DOHH2 (cell line): Measurements from ENCODE around the gene DHRS3.
"Not testable (repeated sequence)": the region's sequence is repeated elsewhere in the genome, so short reads cannot be mapped to it uniquely, and the experiment has no call there.

Source experiments
- H3F3A ChIP-seq: fragments of 200-600 bp; sonication (generic), shearing (Covaris generic); 2 replicates; pipeline ENCODE4 v1.6.0; 2016; ENCODE audit warnings: antibody characterized with exemption, mild to moderate bottlenecking; ENCODE audit not compliant: control insufficient read depth, insufficient read depth
- H3K27ac ChIP-seq: fragments of 200-600 bp; sonication (generic); 2 replicates; pipeline ENCODE4 v1.5.1; 2014; ENCODE audit warnings: low read depth, mild to moderate bottlenecking, low read length, moderate library complexity
- H3K27me3 ChIP-seq: fragments of 200-600 bp; sonication (generic); 2 replicates; pipeline ENCODE4 v1.6.1; 2014; ENCODE audit warnings: mild to moderate bottlenecking, low read length, mixed read lengths; ENCODE audit not compliant: control insufficient read depth
- H3K36me3 ChIP-seq: fragments of 200-600 bp; sonication (generic); 2 replicates; pipeline ENCODE4 v1.6.1; 2014; ENCODE audit warnings: mild to moderate bottlenecking, low read length, moderate library complexity, mixed read lengths; ENCODE audit not compliant: control insufficient read depth
- H3K4me1 ChIP-seq: fragments of 200-600 bp; sonication (generic); 2 replicates; pipeline ENCODE4 v1.6.1; 2014; ENCODE audit warnings: mild to moderate bottlenecking, low read length, mixed read lengths; ENCODE audit not compliant: control insufficient read depth
- H3K4me2 ChIP-seq: fragments of 200-600 bp; sonication (generic); 2 replicates; pipeline ENCODE4 v1.6.0; 2014; ENCODE audit warnings: mild to moderate bottlenecking, low read length, moderate library complexity
- H3K4me3 ChIP-seq: fragments of 200-600 bp; sonication (generic); 2 replicates; pipeline ENCODE4 v1.5.1; 2014; ENCODE audit warnings: mild to moderate bottlenecking, low read length, mixed read lengths
- H3K79me2 ChIP-seq: fragments of 200-600 bp; sonication (generic); 2 replicates; pipeline ENCODE4 v1.6.1; 2014; ENCODE audit warnings: mild to moderate bottlenecking, low read length, mixed read lengths; ENCODE audit not compliant: control insufficient read depth
- H3K9me2 ChIP-seq: fragments of 200-600 bp; sonication (generic); replicated peaks from 2 replicates; pipeline ENCODE4 v1.6.1; 2014; ENCODE audit warnings: mild to moderate bottlenecking, low read length, mixed read lengths; ENCODE audit not compliant: control insufficient read depth
- H3K9me3 ChIP-seq: fragments of 200-600 bp; sonication (generic); 2 replicates; pipeline ENCODE4 v1.6.1; 2014; ENCODE audit warnings: antibody characterized with exemption, low read length, mixed read lengths; ENCODE audit not compliant: control insufficient read depth, insufficient read depth
- H4K20me1 ChIP-seq: fragments of 200-600 bp; sonication (generic); 2 replicates; pipeline ENCODE4 v1.6.0; 2014; ENCODE audit warnings: low read depth, mild to moderate bottlenecking, antibody characterized with exemption, low read length, moderate library complexity; ENCODE audit not compliant: control insufficient read depth, insufficient read depth
- CTCF ChIP-seq: fragments of 200-600 bp; sonication (generic); IDR thresholded peaks from one replicate; pipeline ENCODE4 v1.5.1; 2014; ENCODE audit warnings: antibody characterized with exemption, mild to moderate bottlenecking, low read depth, low read length; ENCODE audit not compliant: poor library complexity, severe bottlenecking
- EZH2phosphoT487 ChIP-seq: fragments of 200-600 bp; sonication (generic); IDR thresholded peaks from 2 replicates; pipeline ENCODE4 v1.6.1; 2017; ENCODE audit warnings: borderline replicate concordance, mild to moderate bottlenecking, antibody characterized with exemption, low read length, moderate library complexity, mixed read lengths

Gene DHRS3

GRCh38 chr1:12539320-12539704 is 78.7 kb downstream of the DHRS3 start:
- Histone ChIP-seq H3F3A (no peaks in the 10 kb centered on the region), H3K9me3 (no peaks in the 10 kb centered on the region), H3K27me3 (peaks cover 4% of the 10 kb centered on the region), H3K9me2 (no peaks in the 10 kb centered on the region), H3K27ac (no peak overlapping the region), H4K20me1 (no peaks in the 10 kb centered on the region), H3K79me2 (no peaks in the 10 kb centered on the region), H3K4me2 (no peak overlapping the region), H3K4me3 (no peak overlapping the region), H3K36me3 (no peaks in the 10 kb centered on the region), H3K4me1 (no peaks in the 10 kb centered on the region)
- TF ChIP-seq CTCF (no peak), EZH2phosphoT487 (no peak)

GRCh38 chr1:12538536-12538935 is 79.5 kb downstream of the DHRS3 start:
- not testable (repeated sequence) for H3K27me3 ChIP-seq, H3K4me2 ChIP-seq, H3F3A ChIP-seq, H3K27ac ChIP-seq, H3K4me3 ChIP-seq, H4K20me1 ChIP-seq, H3K9me2 ChIP-seq, H3K9me3 ChIP-seq, H3K36me3 ChIP-seq, H3K4me1 ChIP-seq, H3K79me2 ChIP-seq

GRCh38 chr1:12537906-12538461 is 80.0 kb downstream of the DHRS3 start:
- H4K20me1 ChIP-seq, result no peaks in the 10 kb centered on the region
- H3K9me3 ChIP-seq, result no peaks in the 10 kb centered on the region
- no peak overlapping the region for H3K4me3 ChIP-seq
- H3F3A ChIP-seq, result no peaks in the 10 kb centered on the region
- no peaks in the 10 kb centered on the region for H3K9me2 ChIP-seq
- no peaks in the 10 kb centered on the region for H3K79me2 ChIP-seq
- no peaks in the 10 kb centered on the region for H3K36me3 ChIP-seq
- H3K4me1 ChIP-seq, result no peaks in the 10 kb centered on the region
- H3K27me3 ChIP-seq, result peaks cover 4% of the 10 kb centered on the region
- H3K27ac ChIP-seq, result no peak overlapping the region
- TF ChIP-seq CTCF, result no peak
- no peak for TF ChIP-seq EZH2phosphoT487
- H3K4me2 ChIP-seq, result no peak overlapping the region

- H4K20me1 ChIP-seq, result no peaks in the 10 kb centered on the region
- H3F3A ChIP-seq, result no peaks in the 10 kb centered on the region
- H3K4me2 ChIP-seq, result no peak overlapping the region
- no peaks in the 10 kb centered on the region for H3K79me2 ChIP-seq
- TF ChIP-seq CTCF, result no peak
- no peak for TF ChIP-seq EZH2phosphoT487
- no peaks in the 10 kb centered on the region for H3K36me3 ChIP-seq
- no peak overlapping the region for H3K4me3 ChIP-seq
- H3K4me1 ChIP-seq, result no peaks in the 10 kb centered on the region
- H3K27ac ChIP-seq, result no peak overlapping the region
- H3K9me3 ChIP-seq, result no peaks in the 10 kb centered on the region
- H3K9me2 ChIP-seq, result no peaks in the 10 kb centered on the region
- peaks cover 4% of the 10 kb centered on the region for H3K27me3 ChIP-seq
These were observed 80.7 kb downstream of the DHRS3 start for GRCh38 chr1:12537294-12537693.
